Vagina (tissue), 2 donors: ENCODE data around the gene RYR1.

Source experiments
- POLR2AphosphoS5 ChIP-seq, 2 donors: sonication (generic); formaldehyde crosslinking; IDR thresholded peaks; one replicate each; pipeline ENCODE4 v1.9.0; 2017; ENCODE audit warnings: antibody characterized with exemption in 2 of 2, mild to moderate bottlenecking in 2 of 2, low read depth in 1 of 2; ENCODE audit not compliant: insufficient read depth in 1 of 2
- TF ChIP-seq, protein P1 (sequence below), 3 experiments: fragments of 450-650 bp in 2 of 3; fragments of 200-600 bp in 1 of 3; sonication (generic) in 1 of 3; IDR thresholded peaks; one replicate each; pipeline ENCODE4 v1.5.1; 2017 to 2019; ENCODE audit warnings: antibody characterized with exemption in 3 of 3, mild to moderate bottlenecking in 2 of 3, moderate library complexity in 2 of 3

DNA sequence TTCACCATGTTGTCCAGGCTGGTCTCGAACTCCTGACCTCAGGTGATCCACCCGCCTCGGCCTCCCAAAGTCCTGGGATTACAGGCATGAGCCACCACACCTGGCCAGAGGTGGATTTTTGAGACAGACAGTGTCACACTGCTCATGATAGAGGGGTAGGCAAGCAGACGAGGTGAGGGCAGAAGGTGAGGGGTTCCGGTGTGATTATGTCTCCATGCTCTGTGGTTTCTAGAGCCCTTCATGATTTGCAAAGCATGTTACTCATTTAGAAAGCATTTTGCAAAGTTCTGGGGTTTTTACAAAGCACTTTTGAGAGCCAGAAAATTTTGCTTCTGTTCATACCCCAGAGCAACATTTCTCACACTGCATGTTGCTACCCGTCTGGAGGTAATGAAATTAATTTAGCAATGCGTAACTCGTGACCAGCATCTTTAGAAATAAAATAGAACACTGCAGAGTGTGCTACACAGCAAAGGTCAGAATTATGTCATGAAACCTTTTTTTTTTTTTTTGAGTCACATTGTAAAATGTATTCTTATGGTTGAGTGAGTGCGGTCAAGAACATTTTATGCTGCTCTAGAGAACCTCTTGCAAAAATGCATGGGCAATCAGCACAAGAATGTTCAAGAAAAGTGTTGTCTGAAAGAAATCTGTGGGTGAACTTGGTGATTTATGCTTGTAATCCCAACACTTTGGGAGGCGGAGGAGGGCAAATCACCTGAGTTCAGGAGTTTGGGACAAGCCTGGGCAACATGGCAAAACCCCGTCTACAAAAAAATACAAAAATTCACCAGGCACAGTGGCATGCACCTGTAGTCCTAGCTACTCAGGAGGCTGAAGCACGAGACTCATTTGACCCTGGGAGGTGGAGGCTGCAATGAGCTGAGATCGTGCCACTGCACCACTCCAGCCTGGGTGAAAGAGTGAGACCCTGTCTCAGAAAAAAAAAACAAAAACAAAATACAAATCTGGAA is 126.2 kb downstream of the RYR1 start:
- TF ChIP-seq, protein P1, sequence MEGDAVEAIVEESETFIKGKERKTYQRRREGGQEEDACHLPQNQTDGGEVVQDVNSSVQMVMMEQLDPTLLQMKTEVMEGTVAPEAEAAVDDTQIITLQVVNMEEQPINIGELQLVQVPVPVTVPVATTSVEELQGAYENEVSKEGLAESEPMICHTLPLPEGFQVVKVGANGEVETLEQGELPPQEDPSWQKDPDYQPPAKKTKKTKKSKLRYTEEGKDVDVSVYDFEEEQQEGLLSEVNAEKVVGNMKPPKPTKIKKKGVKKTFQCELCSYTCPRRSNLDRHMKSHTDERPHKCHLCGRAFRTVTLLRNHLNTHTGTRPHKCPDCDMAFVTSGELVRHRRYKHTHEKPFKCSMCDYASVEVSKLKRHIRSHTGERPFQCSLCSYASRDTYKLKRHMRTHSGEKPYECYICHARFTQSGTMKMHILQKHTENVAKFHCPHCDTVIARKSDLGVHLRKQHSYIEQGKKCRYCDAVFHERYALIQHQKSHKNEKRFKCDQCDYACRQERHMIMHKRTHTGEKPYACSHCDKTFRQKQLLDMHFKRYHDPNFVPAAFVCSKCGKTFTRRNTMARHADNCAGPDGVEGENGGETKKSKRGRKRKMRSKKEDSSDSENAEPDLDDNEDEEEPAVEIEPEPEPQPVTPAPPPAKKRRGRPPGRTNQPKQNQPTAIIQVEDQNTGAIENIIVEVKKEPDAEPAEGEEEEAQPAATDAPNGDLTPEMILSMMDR (IDR thresholded peaks at IDR 0.05), result no peak
- peak in 1 of 2 donors; percentile 86 for TF ChIP-seq POLR2AphosphoS5 (IDR thresholded peaks at IDR 0.05; ENCODE audit: insufficient read depth in 1 of 2, low read depth in 1 of 2)
